HG03095 (cell line): ENCODE data around the gene PARD6B.
A peak's percentile ranks its signal among the peaks of the same experiment; 100 is the strongest.
"Not testable (repeated sequence)": the region's sequence is repeated elsewhere in the genome, so short reads cannot be mapped to it uniquely, and the experiment has no call there.

Experiments used
- ATAC-seq: cut with Tn5 transposase; IDR thresholded peaks from one replicate; pipeline ENCODE4 v1.9.1; 2021; ENCODE audit warnings: moderate library complexity; ENCODE audit not compliant: unreplicated experiment

PARD6B gene

DNA sequence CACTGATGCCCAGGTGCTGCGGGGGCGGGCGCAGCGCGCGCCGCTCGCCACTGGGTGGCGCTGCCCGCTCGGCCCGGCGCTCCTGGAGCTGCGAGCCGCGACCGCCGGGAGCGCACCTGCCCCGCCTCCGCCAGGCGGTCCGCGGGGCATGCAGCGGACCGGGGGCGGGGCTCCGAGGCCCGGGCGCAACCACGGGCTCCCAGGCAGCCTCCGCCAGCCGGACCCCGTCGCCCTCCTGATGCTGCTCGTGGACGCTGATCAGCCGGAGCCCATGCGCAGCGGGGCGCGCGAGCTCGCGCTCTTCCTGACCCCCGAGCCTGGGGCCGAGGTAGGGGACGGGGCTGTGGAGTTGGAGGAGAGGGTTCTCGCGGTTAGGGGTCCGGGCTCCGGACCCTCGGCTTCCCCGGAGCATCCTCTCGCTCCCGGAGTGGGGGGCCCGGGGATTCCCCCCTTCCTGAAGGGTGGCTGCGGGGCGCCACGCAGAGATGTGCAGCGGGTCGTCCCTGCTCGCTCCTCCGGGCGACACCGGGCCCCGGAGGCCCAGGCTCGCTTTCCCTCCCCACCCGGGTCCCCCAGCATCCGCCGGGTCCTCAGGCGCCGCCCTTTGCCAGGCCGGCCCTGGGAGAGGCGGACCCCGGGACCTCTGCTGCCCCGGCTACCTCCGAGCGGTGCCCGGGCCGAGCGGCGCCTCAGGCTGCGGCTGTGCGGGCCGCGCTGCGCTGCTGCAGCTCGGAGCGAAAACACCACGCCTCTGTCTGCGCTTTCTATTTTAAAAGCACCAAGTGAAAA lies 63.7 kb downstream of the PARD6B start, which contains the start of gene BCAS4:
BCAS4 (plus strand) TSS at position 216 of the 789 bp plus-strand sequence; CDS start at position 239, 23 bp downstream.
- peak; percentile 55 for ATAC-seq

DNA sequence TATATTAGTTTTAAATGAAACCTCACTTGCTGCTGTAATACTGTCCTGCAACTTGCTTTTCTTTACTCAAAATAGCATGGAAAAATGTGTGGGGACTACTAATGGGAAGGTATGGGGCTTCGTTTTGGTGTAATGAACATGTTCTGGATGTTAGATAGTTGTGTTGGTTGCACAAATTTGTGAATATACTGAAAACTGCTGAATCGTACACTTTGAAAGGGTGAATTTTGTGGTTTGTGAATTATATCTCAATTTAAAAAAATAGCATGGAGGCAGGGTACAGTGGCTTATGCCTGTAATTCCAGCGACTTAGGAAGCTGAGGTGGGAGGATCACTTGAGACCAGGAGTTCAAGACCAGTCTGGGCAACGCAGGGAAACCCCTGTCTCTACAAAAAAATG lies 65.8 kb downstream of the PARD6B start:
- no peak for ATAC-seq

DNA sequence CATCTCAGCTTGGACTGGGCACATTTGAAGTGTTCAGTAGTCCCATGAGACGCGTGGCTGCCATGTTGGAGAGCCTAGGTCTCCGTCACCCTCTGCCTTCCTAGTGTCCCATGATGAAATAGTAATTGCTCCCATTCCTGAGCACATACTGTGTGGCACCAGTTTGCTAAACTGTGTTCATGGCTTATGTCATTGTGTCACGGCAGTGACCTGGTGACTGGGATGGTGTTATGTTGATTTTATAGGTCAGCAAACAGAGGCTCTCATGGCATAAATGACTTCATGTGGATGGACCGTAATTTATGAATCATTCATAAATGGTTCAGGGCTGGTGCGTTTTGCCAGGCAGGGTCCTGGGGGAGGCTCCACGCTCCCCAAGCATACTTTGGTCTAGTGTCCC lies 67.3 kb downstream of the PARD6B start:
- ATAC-seq = no peak

DNA sequence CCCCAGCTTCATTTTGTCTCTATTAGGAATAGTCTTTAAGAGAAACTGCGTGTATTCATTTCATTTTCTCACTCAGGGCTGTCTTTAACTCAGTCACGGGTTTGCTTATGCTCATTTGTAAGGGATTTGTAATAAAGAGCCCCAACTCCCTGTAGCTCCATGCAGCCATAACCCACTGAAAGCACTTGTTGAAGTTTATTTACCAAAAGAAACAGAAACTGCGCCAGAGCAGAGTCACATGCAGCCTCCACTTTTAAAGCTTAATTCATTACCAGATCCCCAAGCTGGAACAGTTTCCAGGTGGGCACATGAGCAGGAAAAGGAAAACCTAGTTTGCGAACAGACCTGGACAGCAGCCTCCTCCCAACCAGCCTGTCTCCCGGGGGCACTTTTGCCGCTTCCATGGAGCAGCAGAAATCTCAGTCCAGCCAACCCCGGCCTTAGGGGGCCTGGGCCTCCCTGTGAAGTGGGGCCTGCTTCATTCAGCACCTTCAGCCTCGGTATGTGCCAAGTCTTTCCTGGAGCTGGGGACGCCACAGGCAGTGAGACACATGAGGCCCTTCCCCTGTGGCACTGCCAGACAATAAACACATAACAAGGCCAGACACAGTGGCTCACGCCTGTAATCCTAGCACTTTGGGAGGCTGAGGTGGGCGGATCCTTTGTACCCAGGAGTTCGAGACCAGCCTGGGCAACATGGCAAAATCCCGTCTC lies 68.0 kb downstream of the PARD6B start:
- ATAC-seq = no peak

DNA sequence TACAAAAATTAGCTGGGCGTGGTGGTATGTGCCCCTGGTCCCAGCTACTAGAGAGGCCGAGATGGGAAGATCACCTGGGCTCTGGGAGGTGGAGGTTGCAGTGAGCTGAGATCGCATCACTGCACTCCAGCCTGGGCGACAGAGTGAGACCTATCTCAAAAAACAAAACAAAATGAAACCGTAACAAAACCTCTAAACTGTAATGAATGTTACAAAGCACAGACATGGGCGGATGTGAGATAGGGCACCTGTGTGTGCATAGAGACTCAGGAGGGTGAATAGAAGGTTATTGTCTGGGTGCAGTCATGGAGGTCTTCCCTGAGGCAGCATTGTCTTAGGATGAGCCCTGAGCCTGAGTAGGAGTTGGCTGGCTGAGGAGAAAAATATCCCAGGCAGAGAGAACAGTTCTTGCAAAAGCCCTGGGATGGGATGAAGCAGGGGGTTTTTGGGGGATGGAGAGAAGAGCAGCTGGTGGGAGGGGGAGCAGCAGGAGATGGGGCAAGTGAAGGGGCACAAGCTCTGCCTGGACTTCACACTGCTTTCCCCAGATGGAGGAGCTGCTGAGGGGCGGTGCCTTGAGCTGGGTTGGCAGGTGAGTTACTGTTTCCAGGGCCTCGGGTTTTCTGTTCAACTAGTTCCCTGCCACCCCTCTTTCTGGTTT lies 68.6 kb downstream of the PARD6B start:
- peak; percentile 50 for ATAC-seq

DNA sequence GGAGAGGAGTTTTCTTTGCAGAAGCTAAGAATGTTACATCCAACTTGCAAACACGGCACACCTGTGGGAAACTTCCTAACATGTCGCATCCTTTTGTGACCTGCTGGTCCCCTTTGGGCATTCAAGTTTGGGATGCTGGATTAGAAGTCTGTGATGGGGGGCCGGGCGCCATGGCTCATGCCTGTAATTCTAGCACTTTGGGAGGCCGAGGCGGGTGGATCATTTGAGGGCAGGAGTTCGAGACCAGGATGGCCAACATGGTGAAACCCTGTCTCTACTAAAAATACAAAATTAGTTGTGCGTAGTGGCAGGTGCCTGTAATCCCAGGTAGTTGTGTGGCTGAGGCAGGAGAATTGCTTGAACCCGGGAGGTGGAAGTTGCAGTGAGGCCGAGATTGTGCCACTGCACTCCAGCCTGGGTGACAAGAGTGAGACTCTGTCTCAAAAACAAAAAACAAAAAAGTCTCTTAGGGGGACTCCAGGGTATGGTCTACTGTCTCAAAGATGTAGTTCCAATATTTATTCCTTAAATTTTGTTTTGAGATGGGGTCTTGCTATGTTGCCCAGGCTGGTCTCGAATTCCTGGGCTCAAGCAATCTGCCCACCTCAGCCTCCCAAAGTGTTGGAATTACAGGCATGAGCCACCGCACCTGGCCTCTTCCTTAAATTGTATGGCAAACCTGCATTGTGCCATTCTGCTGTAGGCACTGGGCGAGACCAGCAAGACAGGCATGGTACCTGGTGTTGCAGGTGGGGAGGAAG lies 69.8 kb downstream of the PARD6B start:
- not testable (repeated sequence) for ATAC-seq

DNA sequence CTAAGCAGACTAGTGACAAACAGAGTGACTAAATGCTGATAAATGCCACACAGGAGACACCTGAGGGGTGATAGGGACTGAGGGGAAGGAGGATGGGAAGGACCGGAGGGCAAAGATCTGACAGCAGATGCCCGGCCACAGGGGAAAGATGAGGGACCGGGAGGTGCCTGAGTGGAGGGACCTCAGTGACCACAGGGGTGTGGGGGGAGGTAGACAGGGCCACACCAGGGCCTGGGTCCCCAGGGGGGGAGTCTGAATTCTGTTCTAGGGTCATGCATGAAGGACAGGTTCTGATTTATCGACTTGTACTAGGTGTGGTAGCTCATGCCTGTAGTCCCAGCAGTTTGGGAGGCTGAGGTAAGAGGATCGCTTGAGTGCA lies 70.4 kb downstream of the PARD6B start:
- no peak for ATAC-seq

DNA sequence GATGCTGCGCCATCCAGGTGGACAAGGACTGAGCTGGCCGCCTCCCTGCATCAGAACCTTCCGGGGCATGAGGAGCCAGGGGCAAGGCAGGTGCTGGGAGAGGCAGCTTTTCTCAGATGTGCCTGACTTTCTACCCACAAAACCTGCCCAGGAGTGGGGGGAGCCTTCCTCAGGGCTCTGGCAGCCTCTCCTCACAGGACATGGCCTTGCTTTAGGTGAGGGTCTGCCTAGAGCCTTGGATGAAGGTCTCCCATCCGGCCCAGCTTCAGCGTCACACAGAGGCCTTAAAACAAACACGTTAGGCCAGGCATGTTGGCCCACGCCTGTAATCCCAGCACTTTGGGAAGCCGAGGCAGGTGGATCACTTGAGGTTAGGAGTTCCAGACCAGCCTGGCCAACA lies 70.9 kb downstream of the PARD6B start:
- ATAC-seq = no peak

DNA sequence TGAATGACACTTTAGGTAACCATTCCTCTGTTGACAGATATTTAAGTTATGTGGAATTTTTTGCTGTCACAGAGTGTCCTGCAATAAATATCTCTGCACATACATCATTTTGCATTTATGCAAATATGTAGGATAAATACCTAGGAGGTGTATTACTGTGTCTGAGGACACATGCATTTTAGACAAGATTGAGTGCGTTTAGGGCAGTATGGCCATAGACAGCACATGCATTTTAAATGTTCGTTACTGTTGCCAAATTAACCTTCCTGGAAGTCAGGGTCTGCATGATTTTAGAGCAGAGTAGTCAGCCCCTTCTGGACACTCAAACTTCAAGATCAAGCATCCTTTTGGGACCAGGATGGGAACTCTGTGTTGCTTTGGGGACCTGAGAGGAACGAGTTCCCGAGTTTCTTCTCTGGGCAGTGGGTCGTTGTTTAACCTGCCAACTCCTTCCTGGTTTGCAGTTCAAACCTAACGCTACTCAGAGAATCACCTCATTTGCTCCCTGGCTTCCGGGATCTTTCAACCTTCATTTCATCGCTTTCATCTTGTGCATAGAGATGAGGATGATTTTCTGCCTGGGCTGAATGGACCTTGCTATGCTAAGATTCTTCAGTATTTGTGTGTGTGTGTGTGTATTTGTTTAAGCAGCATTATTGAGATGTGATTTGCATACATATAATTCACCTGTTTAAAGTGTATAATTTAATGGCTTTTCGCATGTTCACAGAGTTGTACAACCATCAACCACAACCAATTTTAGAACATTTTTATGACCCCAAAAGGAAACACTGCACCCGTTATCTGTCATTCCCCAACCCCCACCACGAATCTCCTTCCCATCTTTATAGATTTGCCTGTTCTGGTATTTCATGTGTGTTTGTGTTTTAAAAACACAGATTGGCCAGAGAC lies 73.3 kb downstream of the PARD6B start:
- ATAC-seq = no peak

DNA sequence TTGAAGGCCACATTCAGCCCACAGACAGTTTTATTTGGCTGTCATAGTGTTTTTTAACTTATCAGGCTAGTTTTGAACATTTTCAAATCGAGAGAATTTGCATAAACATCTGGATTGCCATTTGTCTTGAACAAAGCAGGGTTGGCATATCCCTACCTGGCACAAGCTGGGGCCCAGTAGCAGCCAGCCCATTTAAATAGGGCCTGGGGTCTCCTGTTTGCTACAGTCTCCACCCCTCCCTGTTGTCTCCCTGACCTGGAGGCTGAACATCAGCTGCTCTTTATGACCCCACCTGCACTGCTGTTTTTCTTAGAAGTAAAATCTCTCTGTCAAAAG lies 73.9 kb downstream of the PARD6B start:
- no peak for ATAC-seq

DNA sequence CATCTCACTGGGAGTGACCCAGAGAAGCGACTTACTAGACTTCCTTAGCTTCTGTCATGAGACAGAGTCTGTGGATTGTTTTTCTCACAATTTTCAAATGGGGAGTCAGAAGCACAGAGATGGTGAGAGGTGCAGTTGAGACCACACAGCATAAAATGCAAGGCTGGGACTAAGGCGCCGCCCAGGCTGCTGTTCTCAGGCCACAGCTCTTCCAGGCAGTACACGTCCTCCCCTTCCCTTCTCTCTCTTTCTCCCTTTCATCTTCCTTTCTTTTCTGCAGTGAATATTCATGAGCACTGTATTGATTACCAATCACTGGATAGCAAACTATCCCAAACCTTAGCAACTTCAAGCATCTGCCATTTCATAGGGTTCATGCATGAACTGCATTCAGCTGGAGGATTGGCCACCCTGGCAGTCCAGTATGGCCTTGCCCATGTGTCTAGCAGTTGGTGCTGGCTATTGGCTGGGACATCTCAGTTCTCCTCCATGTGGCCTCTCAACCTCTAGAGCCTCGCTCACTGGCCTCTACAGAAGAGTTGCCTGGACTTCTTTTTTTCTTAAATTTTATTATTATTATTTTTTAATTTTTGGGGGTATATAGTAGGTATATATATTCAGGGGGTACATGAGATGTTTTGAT lies 74.9 kb downstream of the PARD6B start:
- no peak for ATAC-seq
